ENCODE data around the gene TBCE.

Gene TBCE

GRCh38 chr1:235402457-235403200 lies 35.4 kb downstream of the TBCE start:
- TF ChIP-seq, protein P1, sequence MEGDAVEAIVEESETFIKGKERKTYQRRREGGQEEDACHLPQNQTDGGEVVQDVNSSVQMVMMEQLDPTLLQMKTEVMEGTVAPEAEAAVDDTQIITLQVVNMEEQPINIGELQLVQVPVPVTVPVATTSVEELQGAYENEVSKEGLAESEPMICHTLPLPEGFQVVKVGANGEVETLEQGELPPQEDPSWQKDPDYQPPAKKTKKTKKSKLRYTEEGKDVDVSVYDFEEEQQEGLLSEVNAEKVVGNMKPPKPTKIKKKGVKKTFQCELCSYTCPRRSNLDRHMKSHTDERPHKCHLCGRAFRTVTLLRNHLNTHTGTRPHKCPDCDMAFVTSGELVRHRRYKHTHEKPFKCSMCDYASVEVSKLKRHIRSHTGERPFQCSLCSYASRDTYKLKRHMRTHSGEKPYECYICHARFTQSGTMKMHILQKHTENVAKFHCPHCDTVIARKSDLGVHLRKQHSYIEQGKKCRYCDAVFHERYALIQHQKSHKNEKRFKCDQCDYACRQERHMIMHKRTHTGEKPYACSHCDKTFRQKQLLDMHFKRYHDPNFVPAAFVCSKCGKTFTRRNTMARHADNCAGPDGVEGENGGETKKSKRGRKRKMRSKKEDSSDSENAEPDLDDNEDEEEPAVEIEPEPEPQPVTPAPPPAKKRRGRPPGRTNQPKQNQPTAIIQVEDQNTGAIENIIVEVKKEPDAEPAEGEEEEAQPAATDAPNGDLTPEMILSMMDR (conservative IDR thresholded peaks at IDR 0.05; ENCODE audit: low read length), result no peak
- H3K4me3 ChIP-seq (ENCODE audit: low read length), result no peak overlapping the region
- DNase-seq (ENCODE audit: low read depth), result no peak

DNA sequence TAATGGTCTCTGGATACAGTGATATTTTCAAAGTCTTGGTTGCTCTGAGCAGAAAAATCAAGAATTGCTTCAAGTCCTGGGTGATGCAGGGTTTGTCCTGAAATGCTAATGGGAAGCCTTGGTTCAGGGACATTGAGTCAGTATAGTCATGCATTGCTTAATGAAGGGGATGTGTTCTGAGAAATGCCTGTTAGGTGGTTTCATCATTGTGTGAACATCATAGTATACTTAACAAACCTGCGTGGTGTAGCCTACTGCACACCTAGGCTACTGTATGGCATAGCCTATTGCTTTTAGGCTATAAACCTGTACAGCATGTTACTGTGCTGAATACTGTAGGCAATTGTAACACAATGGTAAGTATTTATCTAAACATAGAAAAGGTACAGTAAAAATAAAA lies 36.4 kb downstream of the TBCE start:
- TF ChIP-seq, protein P1 (conservative IDR thresholded peaks at IDR 0.05; ENCODE audit: low read length), result no peak
- DNase-seq (ENCODE audit: low read depth), result no peak
- H3K4me3 ChIP-seq (ENCODE audit: low read length), result no peak overlapping the region

DNA sequence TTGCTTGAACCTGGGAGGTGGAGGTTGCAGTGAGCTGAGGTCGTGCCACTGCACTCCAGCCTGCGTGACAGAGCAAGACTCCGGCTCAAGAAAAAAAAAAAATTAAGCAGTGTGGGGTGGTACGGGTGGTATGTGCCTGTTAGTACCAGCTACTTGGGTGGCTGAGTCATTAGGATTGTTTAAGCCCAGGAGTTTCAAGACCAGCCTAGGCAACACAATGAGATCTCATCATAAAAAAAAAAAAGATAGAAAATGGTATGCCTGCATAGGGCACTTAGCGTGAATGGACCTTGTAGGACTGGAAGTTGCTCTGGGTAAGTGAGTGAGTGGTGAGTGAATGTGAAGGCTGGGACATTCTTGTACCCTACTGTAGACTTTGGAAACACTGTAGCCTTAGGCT lies 37.0 kb downstream of the TBCE start:
- DNase-seq (ENCODE audit: low read depth), result no peak
- TF ChIP-seq, protein P1 (conservative IDR thresholded peaks at IDR 0.05; ENCODE audit: low read length), result no peak
- H3K4me3 ChIP-seq (ENCODE audit: low read length), result no peak overlapping the region

- TF ChIP-seq, protein P1 (conservative IDR thresholded peaks at IDR 0.05; ENCODE audit: low read length), result no peak
- no peak for DNase-seq (ENCODE audit: low read depth)
- H3K4me3 ChIP-seq (ENCODE audit: low read length), result no peak overlapping the region
These were observed 40.2 kb downstream of the TBCE start for GRCh38 chr1:235407419-235407818.

GRCh38 chr1:235408503-235408960 lies 41.3 kb downstream of the TBCE start:
- TF ChIP-seq, protein P1 (conservative IDR thresholded peaks at IDR 0.05; ENCODE audit: low read length), result no peak
- H3K4me3 ChIP-seq (ENCODE audit: low read length), result no peak overlapping the region
- no peak for DNase-seq (ENCODE audit: low read depth)

GRCh38 chr1:235409042-235409820 lies 42.0 kb downstream of the TBCE start:
- DNase-seq (ENCODE audit: low read depth), result no peak
- TF ChIP-seq, protein P1 (conservative IDR thresholded peaks at IDR 0.05; ENCODE audit: low read length), result no peak
- no peak overlapping the region for H3K4me3 ChIP-seq (ENCODE audit: low read length)

All from AG10803 (cell line).